T-helper 1 cell treated with Interleukin-12 subunit alpha and Interleukin-12 subunit beta and Interleukin-4 antibody, amounts not matched to agents 30 ng/mL and 1 ng/mL, for 36 hours (primary cell): ENCODE results near the gene FBRSL1. TPM values are rescaled to one million over a fixed set of nuclear protein-coding genes. Genes with fewer than 3 reads are reported as not detected.

Experiments
- intact Hi-C: fragments of 100-400 bp; cut with micrococcal nuclease; formaldehyde crosslinking; loops from one replicate; pipeline ENCODE4 v1.15.1; 2024
- total RNA-seq: library from RNA; stranded (reverse); gene quantifications from 2 replicates; pipeline ENCODE4 v1.2.3, GENCODE V29; 2022

FBRSL1 gene
- total RNA-seq, 1 donor from 2014 or later = 56.2 TPM

- intact Hi-C loops = no loop called here
These were observed 6.7 kb upstream of the FBRSL1 start for GRCh38 chr12:132483208-132483607.

- intact Hi-C loops = no loop called here
These were observed 6.3 kb upstream of the FBRSL1 start for GRCh38 chr12:132483612-132484011.

GRCh38 chr12:132484183-132484890, 5.6 kb upstream of the FBRSL1 start:
- intact Hi-C loops = no loop called here

GRCh38 chr12:132484891-132485441, 5.0 kb upstream of the FBRSL1 start:
- intact Hi-C loops = loop anchor here (5.0 kb wide), 1 partner anchor 593 kb away; the partner anchor contains the start of gene ULK1

GRCh38 chr12:132485619-132486018, 4.3 kb upstream of the FBRSL1 start:
- intact Hi-C loops = loop anchor here (5.0 kb wide), 1 partner anchor 593 kb away; the partner anchor contains the start of gene ULK1

GRCh38 chr12:132486168-132486567, 3.8 kb upstream of the FBRSL1 start:
- intact Hi-C loops = loop anchor here (5.0 kb wide), 1 partner anchor 594 kb away; the partner anchor contains the start of gene ULK1

GRCh38 chr12:132486576-132486975, 3.4 kb upstream of the FBRSL1 start:
- intact Hi-C loops = loop anchor here (5.0 kb wide), 1 partner anchor 594 kb away; the partner anchor contains the start of gene ULK1

GRCh38 chr12:132487311-132487741, 2.6 kb upstream of the FBRSL1 start:
- intact Hi-C loops = loop anchor here (5.0 kb wide), 1 partner anchor 595 kb away; the partner anchor contains the start of gene ULK1

- intact Hi-C loops = loop anchor here (1.0 to 5.0 kb wide), 10 partner anchors 11 to 642 kb away; partner anchors contain the start of genes DDX51, EP400, GOLGA3 and NOC4L
These were observed 1.5 kb upstream of the FBRSL1 start for GRCh38 chr12:132488127-132489077.

- intact Hi-C loops = loop anchor here (1.0 to 5.0 kb wide), 8 partner anchors 44 to 642 kb away; partner anchors contain the start of genes DDX51, EP400, GOLGA3 and NOC4L
These were observed 811 bp upstream of the FBRSL1 start for GRCh38 chr12:132489078-132489601.

- intact Hi-C loops = loop anchor here (1.0 to 5.0 kb wide), 3 partner anchors 16 to 592 kb away; partner anchors contain the start of gene ZNF140
These were observed 629 bp downstream of the FBRSL1 start for GRCh38 chr12:132490422-132491137.

- intact Hi-C loops = loop anchor here (1.0 to 5.0 kb wide), 3 partner anchors 15 to 591 kb away; partner anchors contain the start of gene ZNF140
These were observed 1.2 kb downstream of the FBRSL1 start for GRCh38 chr12:132491138-132491663.

GRCh38 chr12:132491761-132492378, 1.9 kb downstream of the FBRSL1 start:
- intact Hi-C loops = loop anchor here (1.0 to 5.0 kb wide), 3 partner anchors 14 to 590 kb away; partner anchors contain the start of gene ZNF140

- intact Hi-C loops = loop anchor here (5.0 kb wide), 2 partner anchors 65 to 590 kb away; partner anchors contain the start of gene ZNF140
These were observed 2.6 kb downstream of the FBRSL1 start for GRCh38 chr12:132492522-132492921.

GRCh38 chr12:132492951-132493350, 3.0 kb downstream of the FBRSL1 start:
- intact Hi-C loops = loop anchor here (5.0 kb wide), 2 partner anchors 64 to 589 kb away; partner anchors contain the start of gene ZNF140

- intact Hi-C loops = loop anchor here (5.0 kb wide), 2 partner anchors 64 to 589 kb away; partner anchors contain the start of gene ZNF140
These were observed 3.7 kb downstream of the FBRSL1 start for GRCh38 chr12:132493482-132494178.

- intact Hi-C loops = loop anchor here (5.0 kb wide), 2 partner anchors 63 to 588 kb away; partner anchors contain the start of gene ZNF140
These were observed 4.6 kb downstream of the FBRSL1 start for GRCh38 chr12:132494294-132495164.
